ENCODE measurements around the gene XRCC4. TPM values are rescaled to one million over a fixed set of nuclear protein-coding genes. Genes with fewer than 3 reads are reported as not detected.

Gene XRCC4
- total and polyA plus RNA-seq, 12 donors: 2.4 to 15.8 (median 6.3) TPM

- Histone ChIP-seq H3K4me1 (replicated peaks in 1 of 2) (peaks cover 0 to 18% of the 10 kb centered on the region in 2 donors), H3K27me3 (no peaks in the 10 kb centered on the region), H3K27ac (no peak overlapping the region), H3K36me3 (replicated peaks in 1 of 2) (no peaks in the 10 kb centered on the region), H3K9me3 (replicated peaks in 1 of 3) (peaks cover 0 to 10% (median 0%) of the 10 kb centered on the region in 3 donors), H3K4me3 (no peak overlapping the region)
- TF ChIP-seq POLR2A (IDR thresholded peaks at IDR 0.05) (no peak), CTCF (IDR thresholded peaks at IDR 0.05) (no peak)
- no peak for DNase-seq
- intact Hi-C loops (cut with DNase I): no loop called here
Observed at GRCh38 chr5:83102364-83102980, 25.1 kb downstream of the XRCC4 start.

GRCh38 chr5:83104021-83104420 lies 26.7 kb downstream of the XRCC4 start:
- H3K9me3 ChIP-seq (replicated peaks in 1 of 3): peaks cover 0 to 6% (median 0%) of the 10 kb centered on the region in 3 donors
- H3K4me1 ChIP-seq (replicated peaks in 1 of 2): peaks cover 0 to 13% of the 10 kb centered on the region in 2 donors
- H3K27ac ChIP-seq: no peak overlapping the region
- intact Hi-C loops (cut with DNase I): no loop called here
- H3K4me3 ChIP-seq: no peak overlapping the region
- no peaks in the 10 kb centered on the region for H3K36me3 ChIP-seq (replicated peaks in 1 of 2)
- no peak for TF ChIP-seq POLR2A (IDR thresholded peaks at IDR 0.05)
- TF ChIP-seq CTCF (IDR thresholded peaks at IDR 0.05): no peak
- DNase-seq: no peak
- no peaks in the 10 kb centered on the region for H3K27me3 ChIP-seq

GRCh38 chr5:83107692-83108420 lies 30.5 kb downstream of the XRCC4 start:
- H3K36me3 ChIP-seq (replicated peaks in 1 of 2): no peaks in the 10 kb centered on the region
- 93 to 95% (median 94%) methylated on average over 3 of the region's 3 CpGs for WGBS, 4 donors
- DNase-seq: no peak
- no peak overlapping the region for H3K27ac ChIP-seq
- H3K4me1 ChIP-seq (replicated peaks in 1 of 2): no peaks in the 10 kb centered on the region
- peaks cover 0 to 5% (median 0%) of the 10 kb centered on the region in 3 donors for H3K9me3 ChIP-seq (replicated peaks in 1 of 3)
- no peaks in the 10 kb centered on the region for H3K27me3 ChIP-seq
- intact Hi-C loops (cut with DNase I): no loop called here
- TF ChIP-seq POLR2A (IDR thresholded peaks at IDR 0.05) (no peak), CTCF (IDR thresholded peaks at IDR 0.05) (no peak)
- no peak overlapping the region for H3K4me3 ChIP-seq

GRCh38 chr5:83109380-83109779 lies 32.0 kb downstream of the XRCC4 start:
- Histone ChIP-seq H3K36me3 (replicated peaks in 1 of 2) (no peaks in the 10 kb centered on the region), H3K27ac (no peak overlapping the region)

More at GRCh38 chr5:83109380-83109779, 32.0 kb downstream of the XRCC4 start:
- H3K27me3 ChIP-seq: no peaks in the 10 kb centered on the region
- no peak for DNase-seq
- H3K4me3 ChIP-seq: no peak overlapping the region
- no peaks in the 10 kb centered on the region for H3K4me1 ChIP-seq (replicated peaks in 1 of 2)
- peaks cover 0 to 5% (median 0%) of the 10 kb centered on the region in 3 donors for H3K9me3 ChIP-seq (replicated peaks in 1 of 3)
- intact Hi-C loops (cut with DNase I): no loop called here
- no peak for TF ChIP-seq POLR2A (IDR thresholded peaks at IDR 0.05)
- TF ChIP-seq CTCF (IDR thresholded peaks at IDR 0.05): no peak
- 79 to 88% (median 83%) methylated on average over 1 of the region's 1 CpG for WGBS, 4 donors

Data from adrenal gland (tissue), 12 donors.